ENCODE results near the gene APH1B. TPM values are rescaled to one million over a fixed set of nuclear protein-coding genes. Genes with fewer than 3 reads are reported as not detected.

The APH1B gene
- total RNA-seq, 1 experiment from 2014 or later, result 5.8 TPM

DNA sequence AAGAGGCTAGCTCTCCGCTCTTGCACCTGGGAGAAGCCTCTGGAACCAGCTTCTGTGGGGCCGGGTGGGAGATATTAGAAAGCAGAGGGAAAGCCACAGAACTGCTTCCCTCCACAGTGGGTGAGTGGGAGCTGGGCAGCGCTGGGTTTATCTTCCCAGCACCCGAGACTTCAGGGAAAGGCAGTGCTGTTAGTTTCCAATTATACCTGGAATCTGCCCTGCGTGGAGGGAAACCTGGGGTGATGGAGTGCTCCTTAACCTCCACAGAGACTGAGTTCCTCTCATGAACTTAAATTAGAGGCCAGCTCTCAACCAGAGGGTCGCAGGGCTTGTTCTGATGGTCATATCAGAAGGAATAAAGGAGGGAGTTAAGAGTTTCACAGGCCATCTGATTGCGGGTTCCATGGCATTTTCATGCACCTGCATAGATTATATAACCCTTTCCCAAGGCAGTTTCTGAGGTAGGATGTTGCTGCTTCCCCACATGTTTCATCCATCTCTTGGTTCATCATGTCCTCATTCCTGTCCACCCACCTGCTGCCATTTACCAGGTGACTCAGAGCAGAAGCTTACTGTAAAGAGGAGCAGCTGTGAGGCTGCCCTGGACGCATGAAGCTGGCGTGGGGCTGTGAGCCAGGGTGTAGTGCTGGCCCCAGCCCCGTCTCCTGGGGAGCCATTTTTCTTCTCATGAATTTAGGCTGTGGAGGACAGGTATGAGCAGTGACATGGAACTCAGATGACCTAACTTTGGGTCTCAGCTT lies 61.8 kb downstream of the APH1B start:
- Histone ChIP-seq H2AFZ (no peak overlapping the region), H3K27me3 (ENCODE audit: insufficient read depth, low read depth) (no peaks in the 10 kb centered on the region), H3K27ac (no peak overlapping the region), H3K36me3 (ENCODE audit: low read depth) (no peaks in the 10 kb centered on the region), H3K4me2 (no peak overlapping the region), H4K20me1 (ENCODE audit: insufficient read depth) (no peaks in the 10 kb centered on the region), H3K4me1 (replicated peaks; ENCODE audit: insufficient read depth) (no peaks in the 10 kb centered on the region), H3F3A (ENCODE audit: insufficient read depth, low read depth) (no peaks in the 10 kb centered on the region), H3K9me3 (ENCODE audit: insufficient read depth, low read depth) (no peaks in the 10 kb centered on the region), H3K79me2 (ENCODE audit: low read depth) (no peaks in the 10 kb centered on the region), H3K4me3 (no peak overlapping the region), H3K9me2 (ENCODE audit: insufficient read depth) (no peaks in the 10 kb centered on the region)
- no TSS peak for BruUV-seq (replicated peaks)
- DNase-seq, result no peak
- intact Hi-C loops (cut with micrococcal nuclease; ENCODE audit: unreplicated experiment), result no loop called here
- TF ChIP-seq EZH2 (IDR thresholded peaks at IDR 0.05; ENCODE audit: low read depth), result no peak
- TF ChIP-seq, protein P1, sequence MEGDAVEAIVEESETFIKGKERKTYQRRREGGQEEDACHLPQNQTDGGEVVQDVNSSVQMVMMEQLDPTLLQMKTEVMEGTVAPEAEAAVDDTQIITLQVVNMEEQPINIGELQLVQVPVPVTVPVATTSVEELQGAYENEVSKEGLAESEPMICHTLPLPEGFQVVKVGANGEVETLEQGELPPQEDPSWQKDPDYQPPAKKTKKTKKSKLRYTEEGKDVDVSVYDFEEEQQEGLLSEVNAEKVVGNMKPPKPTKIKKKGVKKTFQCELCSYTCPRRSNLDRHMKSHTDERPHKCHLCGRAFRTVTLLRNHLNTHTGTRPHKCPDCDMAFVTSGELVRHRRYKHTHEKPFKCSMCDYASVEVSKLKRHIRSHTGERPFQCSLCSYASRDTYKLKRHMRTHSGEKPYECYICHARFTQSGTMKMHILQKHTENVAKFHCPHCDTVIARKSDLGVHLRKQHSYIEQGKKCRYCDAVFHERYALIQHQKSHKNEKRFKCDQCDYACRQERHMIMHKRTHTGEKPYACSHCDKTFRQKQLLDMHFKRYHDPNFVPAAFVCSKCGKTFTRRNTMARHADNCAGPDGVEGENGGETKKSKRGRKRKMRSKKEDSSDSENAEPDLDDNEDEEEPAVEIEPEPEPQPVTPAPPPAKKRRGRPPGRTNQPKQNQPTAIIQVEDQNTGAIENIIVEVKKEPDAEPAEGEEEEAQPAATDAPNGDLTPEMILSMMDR (conservative IDR thresholded peaks at IDR 0.05), result no peak
- ChIA-PET POLR2A (ENCODE audit: unreplicated experiment) (no interaction called here), CTCF (no interaction called here)

GRCh38 chr15:63339836-63340235 lies 62.4 kb downstream of the APH1B start:
- no peak overlapping the region for H2AFZ ChIP-seq
- no peaks in the 10 kb centered on the region for H3K9me3 ChIP-seq (ENCODE audit: insufficient read depth, low read depth)
- no peaks in the 10 kb centered on the region for H3K36me3 ChIP-seq (ENCODE audit: low read depth)
- no peaks in the 10 kb centered on the region for H3F3A ChIP-seq (ENCODE audit: insufficient read depth, low read depth)
- no peak overlapping the region for H3K4me2 ChIP-seq
- no peaks in the 10 kb centered on the region for H3K27me3 ChIP-seq (ENCODE audit: insufficient read depth, low read depth)
- H3K4me3 ChIP-seq, result no peak overlapping the region
- H3K4me1 ChIP-seq (replicated peaks; ENCODE audit: insufficient read depth), result 0 out of 2 replicates have a peak, but pooled peaks cover 4% of the 10 kb centered on the region
- no peaks in the 10 kb centered on the region for H4K20me1 ChIP-seq (ENCODE audit: insufficient read depth)
- TF ChIP-seq, protein P1 (conservative IDR thresholded peaks at IDR 0.05), result no peak
- no peak for TF ChIP-seq EZH2 (IDR thresholded peaks at IDR 0.05; ENCODE audit: low read depth)
- ChIA-PET CTCF (no interaction called here), POLR2A (ENCODE audit: unreplicated experiment) (no interaction called here)
- intact Hi-C loops (cut with micrococcal nuclease; ENCODE audit: unreplicated experiment), result loop anchor here (10.0 kb wide), 1 partner anchor 55 kb away; no protein-coding TSS in a partner anchor
- H3K79me2 ChIP-seq (ENCODE audit: low read depth), result no peaks in the 10 kb centered on the region
- H3K27ac ChIP-seq, result no peak overlapping the region
- DNase-seq, result no peak
- H3K9me2 ChIP-seq (ENCODE audit: insufficient read depth), result no peaks in the 10 kb centered on the region
- BruUV-seq (replicated peaks), result no TSS peak

DNA sequence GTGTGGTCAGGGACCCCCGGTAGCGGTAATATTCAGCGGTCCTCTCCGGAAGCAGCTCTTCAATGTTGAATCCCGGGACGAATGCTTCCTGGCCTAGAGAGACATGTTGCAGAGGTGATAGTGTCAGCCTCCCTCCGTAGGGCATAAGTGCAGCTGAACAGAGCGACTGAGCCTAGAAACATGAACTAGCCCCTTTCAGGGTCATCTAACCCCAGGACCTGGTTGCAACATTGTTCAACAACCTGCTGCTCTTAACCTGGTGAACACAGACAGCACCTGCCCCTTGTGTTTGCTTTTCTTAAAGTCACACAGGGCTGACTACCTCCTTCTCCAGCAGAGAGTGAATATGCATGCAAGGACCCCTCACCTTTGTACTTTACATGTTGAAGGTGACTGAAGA lies 62.9 kb downstream of the APH1B start:
- no peak for TF ChIP-seq EZH2 (IDR thresholded peaks at IDR 0.05; ENCODE audit: low read depth)
- TF ChIP-seq, protein P1 (conservative IDR thresholded peaks at IDR 0.05), result no peak
- no peaks in the 10 kb centered on the region for H3K79me2 ChIP-seq (ENCODE audit: low read depth)
- no peak overlapping the region for H2AFZ ChIP-seq
- H3K27ac ChIP-seq, result no peak overlapping the region
- intact Hi-C loops (cut with micrococcal nuclease; ENCODE audit: unreplicated experiment), result loop anchor here (10.0 kb wide), 1 partner anchor 54 kb away; no protein-coding TSS in a partner anchor
- H3K4me1 ChIP-seq (replicated peaks; ENCODE audit: insufficient read depth), result 0 out of 2 replicates have a peak, but pooled peaks cover 4% of the 10 kb centered on the region
- no peak overlapping the region for H3K4me2 ChIP-seq
- no peak for DNase-seq
- no peaks in the 10 kb centered on the region for H4K20me1 ChIP-seq (ENCODE audit: insufficient read depth)
- CTCF ChIA-PET, result no interaction called here
- no peak overlapping the region for H3K4me3 ChIP-seq
- no peaks in the 10 kb centered on the region for H3K9me2 ChIP-seq (ENCODE audit: insufficient read depth)
- no peaks in the 10 kb centered on the region for H3K9me3 ChIP-seq (ENCODE audit: insufficient read depth, low read depth)
- H3K27me3 ChIP-seq (ENCODE audit: insufficient read depth, low read depth), result no peaks in the 10 kb centered on the region
- no peaks in the 10 kb centered on the region for H3F3A ChIP-seq (ENCODE audit: insufficient read depth, low read depth)
- BruUV-seq (replicated peaks), result no TSS peak
- H3K36me3 ChIP-seq (ENCODE audit: low read depth), result no peaks in the 10 kb centered on the region
- POLR2A ChIA-PET (ENCODE audit: unreplicated experiment), result interaction anchor here (0.6 kb wide), 1 partner anchor 124 kb away, joined by 4 read pairs; no protein-coding TSS in a partner anchor
